GM12801 (cell line): ENCODE measurements around the gene GNAI3.

Source experiments
- CTCF ChIP-seq: IDR thresholded peaks from one replicate; pipeline ENCODE4 v1.5.1; 2011; ENCODE audit warnings: control low read depth; ENCODE audit not compliant: insufficient read length; ENCODE audit errors: extremely low read depth

GNAI3 gene

GRCh38 chr1:109628540-109629321 is 80.3 kb downstream of the GNAI3 start:
- TF ChIP-seq CTCF, result no peak

GRCh38 chr1:109629372-109630030 is 81.1 kb downstream of the GNAI3 start:
- TF ChIP-seq CTCF, result no peak

- no peak for TF ChIP-seq CTCF
Observed at GRCh38 chr1:109630081-109630897, 81.9 kb downstream of the GNAI3 start.

- TF ChIP-seq CTCF, result no peak
Observed at GRCh38 chr1:109630898-109631512, 82.6 kb downstream of the GNAI3 start.

- no peak for TF ChIP-seq CTCF
Observed at GRCh38 chr1:109631513-109632505, 83.4 kb downstream of the GNAI3 start.

GRCh38 chr1:109632671-109633346 is 84.4 kb downstream of the GNAI3 start:
- TF ChIP-seq CTCF, result no peak
